Measurements from ENCODE around the gene PDE10A.

Gene PDE10A

DNA sequence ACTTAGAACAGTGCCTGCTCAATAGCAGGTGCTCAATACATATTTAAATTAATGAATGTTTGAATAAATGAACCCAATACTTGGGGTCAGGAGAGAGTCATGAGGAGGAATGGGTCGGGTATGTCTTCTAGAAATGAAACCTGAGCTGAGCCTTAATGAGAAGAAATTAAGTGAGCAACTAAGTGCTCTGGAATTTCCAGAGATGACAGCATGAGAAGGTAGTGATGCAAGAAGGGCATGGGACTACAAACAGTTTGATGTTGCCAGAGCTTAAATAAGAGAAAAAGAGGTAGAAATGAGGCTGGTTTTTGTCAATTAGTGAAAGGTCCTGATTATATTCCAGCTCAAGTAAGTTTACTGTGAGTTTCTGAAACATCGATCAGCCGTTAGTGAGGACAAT lies 82.9 kb downstream of the PDE10A start:
- Histone ChIP-seq H3K27me3 (ENCODE audit: low read length) (no peaks in the 10 kb centered on the region), H3K4me2 (ENCODE audit: low read depth, low read length, poor library complexity, severe bottlenecking) (no peak overlapping the region), H3K79me2 (ENCODE audit: insufficient read depth, low read length) (no peaks in the 10 kb centered on the region), H4K20me1 (ENCODE audit: low read depth, low read length) (no peaks in the 10 kb centered on the region), H2AFZ (ENCODE audit: low read depth, low read length, severe bottlenecking) (no peak overlapping the region), H3K27ac (ENCODE audit: low read depth, low read length) (no peak overlapping the region), H3K4me3 (ENCODE audit: insufficient read depth, low read length, poor library complexity, severe bottlenecking) (no peak overlapping the region), H3K9me3 (ENCODE audit: insufficient read depth, low read length) (no peaks in the 10 kb centered on the region), H3F3A (ENCODE audit: insufficient read depth) (no peaks in the 10 kb centered on the region), H3K9ac (ENCODE audit: low read length) (no peak overlapping the region), H3K9me2 (replicated peaks; ENCODE audit: insufficient read depth, low read length) (no peaks in the 10 kb centered on the region), H3K36me3 (ENCODE audit: low read length) (no peaks in the 10 kb centered on the region)
- TF ChIP-seq EZH2phosphoT487 (conservative IDR thresholded peaks at IDR 0.05; ENCODE audit: low read length), result no peak
- TF ChIP-seq, protein P1, sequence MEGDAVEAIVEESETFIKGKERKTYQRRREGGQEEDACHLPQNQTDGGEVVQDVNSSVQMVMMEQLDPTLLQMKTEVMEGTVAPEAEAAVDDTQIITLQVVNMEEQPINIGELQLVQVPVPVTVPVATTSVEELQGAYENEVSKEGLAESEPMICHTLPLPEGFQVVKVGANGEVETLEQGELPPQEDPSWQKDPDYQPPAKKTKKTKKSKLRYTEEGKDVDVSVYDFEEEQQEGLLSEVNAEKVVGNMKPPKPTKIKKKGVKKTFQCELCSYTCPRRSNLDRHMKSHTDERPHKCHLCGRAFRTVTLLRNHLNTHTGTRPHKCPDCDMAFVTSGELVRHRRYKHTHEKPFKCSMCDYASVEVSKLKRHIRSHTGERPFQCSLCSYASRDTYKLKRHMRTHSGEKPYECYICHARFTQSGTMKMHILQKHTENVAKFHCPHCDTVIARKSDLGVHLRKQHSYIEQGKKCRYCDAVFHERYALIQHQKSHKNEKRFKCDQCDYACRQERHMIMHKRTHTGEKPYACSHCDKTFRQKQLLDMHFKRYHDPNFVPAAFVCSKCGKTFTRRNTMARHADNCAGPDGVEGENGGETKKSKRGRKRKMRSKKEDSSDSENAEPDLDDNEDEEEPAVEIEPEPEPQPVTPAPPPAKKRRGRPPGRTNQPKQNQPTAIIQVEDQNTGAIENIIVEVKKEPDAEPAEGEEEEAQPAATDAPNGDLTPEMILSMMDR (IDR thresholded peaks at IDR 0.05; ENCODE audit: insufficient read depth, low read length, poor library complexity, severe bottlenecking), result no peak

DNA sequence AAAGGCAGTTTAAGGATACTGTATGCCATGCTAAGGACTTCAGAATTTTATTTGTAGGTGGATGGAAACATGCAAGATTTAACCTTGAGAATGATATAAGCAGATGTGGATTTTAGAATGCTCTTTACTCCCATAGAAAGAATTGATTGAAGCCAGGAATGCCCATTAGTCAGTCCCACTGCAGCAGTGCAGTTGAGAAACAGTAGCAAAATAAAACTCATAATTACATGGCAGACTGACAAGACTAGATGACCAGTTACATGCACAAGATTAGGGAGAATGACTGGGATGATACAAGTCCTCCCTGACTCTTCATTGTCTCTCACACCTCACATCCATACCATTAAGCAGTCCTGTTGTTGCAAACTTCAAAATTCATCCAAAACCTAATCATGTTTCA lies 83.9 kb downstream of the PDE10A start:
- H3K4me2 ChIP-seq (ENCODE audit: low read depth, low read length, poor library complexity, severe bottlenecking), result no peak overlapping the region
- no peak overlapping the region for H2AFZ ChIP-seq (ENCODE audit: low read depth, low read length, severe bottlenecking)
- H3K4me3 ChIP-seq (ENCODE audit: insufficient read depth, low read length, poor library complexity, severe bottlenecking), result no peak overlapping the region
- H3K9me3 ChIP-seq (ENCODE audit: insufficient read depth, low read length), result no peaks in the 10 kb centered on the region
- no peaks in the 10 kb centered on the region for H3K36me3 ChIP-seq (ENCODE audit: low read length)
- no peak for TF ChIP-seq EZH2phosphoT487 (conservative IDR thresholded peaks at IDR 0.05; ENCODE audit: low read length)
- TF ChIP-seq, protein P1 (IDR thresholded peaks at IDR 0.05; ENCODE audit: insufficient read depth, low read length, poor library complexity, severe bottlenecking), result no peak
- no peaks in the 10 kb centered on the region for H3K27me3 ChIP-seq (ENCODE audit: low read length)
- H3K79me2 ChIP-seq (ENCODE audit: insufficient read depth, low read length), result no peaks in the 10 kb centered on the region
- no peaks in the 10 kb centered on the region for H4K20me1 ChIP-seq (ENCODE audit: low read depth, low read length)
- no peak overlapping the region for H3K9ac ChIP-seq (ENCODE audit: low read length)
- no peak overlapping the region for H3K27ac ChIP-seq (ENCODE audit: low read depth, low read length)
- H3K9me2 ChIP-seq (replicated peaks; ENCODE audit: insufficient read depth, low read length), result no peaks in the 10 kb centered on the region
- H3F3A ChIP-seq (ENCODE audit: insufficient read depth), result no peaks in the 10 kb centered on the region

DNA sequence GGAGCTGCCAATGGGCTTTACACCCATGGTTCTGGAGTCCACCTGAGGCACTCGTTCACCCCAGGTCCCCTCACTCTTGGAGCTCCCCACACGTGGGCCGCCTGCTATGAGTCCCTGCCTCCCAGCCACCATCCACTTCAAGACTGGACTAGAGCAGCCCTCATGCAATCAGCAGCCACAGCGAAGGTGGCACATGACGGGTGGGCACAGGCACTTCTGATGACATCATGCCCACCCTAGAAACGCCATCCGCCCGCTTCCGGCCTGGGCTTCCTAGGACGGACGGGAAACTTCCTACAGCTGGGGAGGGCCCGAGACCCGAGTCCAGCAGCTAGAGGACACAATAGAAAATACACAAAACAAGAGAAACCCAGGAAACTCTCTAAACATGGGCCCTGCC lies 85.5 kb downstream of the PDE10A start:
- no peaks in the 10 kb centered on the region for H3K36me3 ChIP-seq (ENCODE audit: low read length)
- no peaks in the 10 kb centered on the region for H3K27me3 ChIP-seq (ENCODE audit: low read length)
- no peaks in the 10 kb centered on the region for H3K79me2 ChIP-seq (ENCODE audit: insufficient read depth, low read length)
- no peaks in the 10 kb centered on the region for H4K20me1 ChIP-seq (ENCODE audit: low read depth, low read length)
- H3K27ac ChIP-seq (ENCODE audit: low read depth, low read length), result no peak overlapping the region
- H3K4me3 ChIP-seq (ENCODE audit: insufficient read depth, low read length, poor library complexity, severe bottlenecking), result no peak overlapping the region
- H3K9me2 ChIP-seq (replicated peaks; ENCODE audit: insufficient read depth, low read length), result no peaks in the 10 kb centered on the region
- no peak overlapping the region for H3K9ac ChIP-seq (ENCODE audit: low read length)
- no peak overlapping the region for H3K4me2 ChIP-seq (ENCODE audit: low read depth, low read length, poor library complexity, severe bottlenecking)
- no peaks in the 10 kb centered on the region for H3F3A ChIP-seq (ENCODE audit: insufficient read depth)
- no peak for TF ChIP-seq EZH2phosphoT487 (conservative IDR thresholded peaks at IDR 0.05; ENCODE audit: low read length)
- TF ChIP-seq, protein P1 (IDR thresholded peaks at IDR 0.05; ENCODE audit: insufficient read depth, low read length, poor library complexity, severe bottlenecking), result no peak
- no peaks in the 10 kb centered on the region for H3K9me3 ChIP-seq (ENCODE audit: insufficient read depth, low read length)
- no peak overlapping the region for H2AFZ ChIP-seq (ENCODE audit: low read depth, low read length, severe bottlenecking)
